GM18861 (cell line): ENCODE data around the gene PLSCR3.

Source experiments
- ATAC-seq: cut with Tn5 transposase; IDR thresholded peaks from one replicate; pipeline ENCODE4 v1.9.1; 2021; ENCODE audit not compliant: unreplicated experiment

PLSCR3 gene

GRCh38 chr17:7407082-7407481, 12.8 kb upstream of the PLSCR3 start:
- ATAC-seq: no peak

DNA sequence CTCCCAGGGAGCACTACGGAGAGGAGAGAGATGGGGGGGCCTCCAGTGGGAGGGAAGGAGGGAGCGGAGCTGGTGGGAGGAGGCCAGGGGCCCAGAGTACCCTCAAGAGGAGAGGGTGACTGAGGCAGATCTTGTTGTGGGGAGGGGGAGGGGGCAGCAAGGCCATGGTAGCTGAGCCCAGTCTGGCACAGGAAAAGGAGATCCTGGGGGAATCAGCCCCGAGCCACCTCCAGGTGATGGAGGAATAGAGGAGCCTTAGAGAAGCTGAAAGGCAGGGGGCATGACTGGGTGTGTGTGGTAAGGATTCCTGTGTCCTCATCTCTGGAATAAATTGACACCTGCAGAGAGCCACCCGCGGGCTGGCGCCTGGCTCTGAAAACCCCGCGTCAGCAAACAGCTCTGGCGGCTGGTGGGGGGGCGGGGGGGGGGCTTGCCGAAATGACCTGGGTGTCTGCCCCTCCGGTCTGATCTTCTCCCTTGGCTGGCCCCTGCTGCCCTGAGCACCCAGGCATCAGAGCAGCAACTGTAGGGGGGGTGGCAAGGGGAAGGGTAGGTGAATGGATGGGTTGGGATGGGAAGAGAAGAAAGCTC, 12.0 kb upstream of the PLSCR3 start:
- ATAC-seq: no peak

DNA sequence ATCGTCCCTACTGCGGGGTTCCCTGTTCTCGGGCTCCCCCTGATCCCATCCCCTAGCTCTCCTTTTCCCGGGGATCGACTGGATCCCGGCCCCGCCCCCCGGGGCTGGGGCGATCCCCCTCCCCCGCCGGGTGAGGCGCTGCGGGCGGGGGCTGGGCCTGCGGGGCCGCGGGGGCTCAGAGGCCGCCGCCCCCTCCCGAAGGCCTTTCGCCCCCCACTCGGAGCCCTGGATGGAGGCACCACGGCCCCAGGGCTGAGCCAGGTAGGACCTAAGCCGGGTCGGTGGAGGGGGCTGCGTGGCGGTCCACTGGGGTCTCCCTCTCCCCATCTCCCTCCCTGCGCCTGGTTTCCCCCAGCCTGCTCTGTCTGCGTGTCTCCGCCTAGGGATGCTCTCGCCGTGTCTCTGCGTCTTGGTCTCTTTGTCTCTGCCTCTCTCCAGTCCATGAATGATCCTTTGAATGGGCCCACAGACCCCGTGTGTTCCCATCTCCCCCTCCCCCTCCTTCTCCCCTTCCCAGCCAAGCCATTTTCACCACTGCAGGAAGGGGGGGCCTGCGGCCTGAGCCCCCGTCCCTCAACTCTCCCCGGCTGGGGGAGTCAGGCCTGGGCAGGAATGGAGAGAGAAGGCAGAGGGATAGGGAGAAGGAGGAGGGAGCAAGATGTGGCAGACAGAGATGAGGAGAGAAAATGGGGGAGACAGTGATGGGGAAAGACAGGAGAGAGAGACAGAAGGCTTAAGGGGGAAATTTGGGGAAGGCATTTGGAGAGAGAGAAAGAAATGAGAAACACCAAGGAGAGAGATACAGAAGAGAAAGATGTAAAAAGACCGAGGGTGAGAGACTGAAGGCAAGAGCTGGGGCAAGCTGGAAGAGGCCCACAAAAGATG, 11.3 kb upstream of the PLSCR3 start:
- ATAC-seq: no peak

DNA sequence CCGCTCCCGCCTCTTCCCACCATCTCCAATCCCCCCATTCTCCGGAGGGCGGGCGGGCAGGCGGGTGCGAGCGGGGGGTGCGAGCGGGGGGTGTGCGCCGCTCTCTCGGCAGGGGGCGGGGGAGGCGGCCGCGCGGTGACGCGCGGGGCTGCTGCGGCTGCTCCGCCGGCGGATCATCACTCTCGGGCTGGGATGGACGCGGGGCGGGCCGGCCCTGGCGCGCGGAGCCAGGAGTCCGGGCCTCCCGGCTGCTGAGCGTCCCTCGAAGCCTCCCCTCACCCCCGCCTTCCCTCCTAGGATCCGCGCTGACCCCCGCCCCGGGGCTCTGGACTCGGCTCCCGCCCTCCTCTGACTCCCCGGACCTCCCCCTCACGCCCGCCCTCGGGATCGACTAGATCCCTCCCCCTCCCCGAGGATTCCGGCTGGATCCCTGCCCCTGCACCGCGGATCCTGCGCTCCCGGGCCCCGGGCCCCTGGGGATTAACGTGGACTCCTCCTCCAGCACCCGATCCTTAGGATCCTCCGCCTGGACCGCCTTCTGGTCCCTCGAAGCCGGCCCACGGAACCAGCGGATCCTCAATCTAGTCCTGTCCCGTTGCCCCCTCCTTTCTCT, 10.5 kb upstream of the PLSCR3 start:
- ATAC-seq: no peak

- ATAC-seq: peak; percentile 83
Observed at GRCh38 chr17:7403977-7404736, 9.8 kb upstream of the PLSCR3 start, which contains the start of gene TMEM256. Gene TMEM256 (minus strand): TSS chr17:7404097. CDS start chr17:7404084, 13 bp downstream.

GRCh38 chr17:7403727-7403976, 9.3 kb upstream of the PLSCR3 start:
- ATAC-seq: no peak

- no peak for ATAC-seq
Observed at GRCh38 chr17:7403043-7403726, 8.9 kb upstream of the PLSCR3 start.

DNA sequence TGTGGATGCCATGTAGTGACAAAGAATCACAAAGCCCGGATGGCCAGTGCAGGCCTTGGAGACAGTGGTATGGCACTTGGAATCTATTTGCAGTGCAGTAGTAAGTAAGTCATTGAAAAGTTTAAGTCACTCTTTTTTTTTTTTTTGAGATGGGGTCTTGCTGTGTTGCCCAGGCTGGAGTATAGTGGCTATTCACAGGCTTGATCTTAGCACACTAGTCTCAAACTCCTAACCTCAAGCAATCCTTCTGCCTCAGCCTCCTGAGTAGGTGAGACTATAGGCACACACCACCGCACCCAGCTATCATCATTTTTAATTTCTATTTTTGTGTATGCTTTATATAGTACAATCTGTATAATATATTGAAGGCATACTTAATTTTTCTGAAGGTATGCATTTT, 4.3 kb upstream of the PLSCR3 start:
- no peak for ATAC-seq

DNA sequence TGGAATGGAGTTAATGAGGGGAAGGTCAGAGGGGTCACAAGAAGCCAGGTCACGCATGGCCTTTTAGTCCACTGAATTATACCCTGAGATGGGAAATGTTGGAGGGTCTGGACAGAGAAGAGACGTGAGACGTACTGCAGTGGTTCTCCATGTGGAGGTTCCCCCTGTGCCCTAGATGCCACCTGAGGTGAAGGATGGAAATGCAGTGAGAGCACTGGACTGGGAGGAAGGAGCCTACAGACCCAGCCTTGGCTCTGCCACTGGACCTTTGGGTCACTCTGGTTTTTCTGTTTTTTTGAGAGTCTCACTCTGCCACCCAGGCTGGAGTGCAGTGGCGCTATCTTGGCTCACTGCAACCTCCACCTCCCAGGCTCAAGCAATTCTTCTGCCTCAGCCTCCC, 1.8 kb upstream of the PLSCR3 start:
- no peak for ATAC-seq

DNA sequence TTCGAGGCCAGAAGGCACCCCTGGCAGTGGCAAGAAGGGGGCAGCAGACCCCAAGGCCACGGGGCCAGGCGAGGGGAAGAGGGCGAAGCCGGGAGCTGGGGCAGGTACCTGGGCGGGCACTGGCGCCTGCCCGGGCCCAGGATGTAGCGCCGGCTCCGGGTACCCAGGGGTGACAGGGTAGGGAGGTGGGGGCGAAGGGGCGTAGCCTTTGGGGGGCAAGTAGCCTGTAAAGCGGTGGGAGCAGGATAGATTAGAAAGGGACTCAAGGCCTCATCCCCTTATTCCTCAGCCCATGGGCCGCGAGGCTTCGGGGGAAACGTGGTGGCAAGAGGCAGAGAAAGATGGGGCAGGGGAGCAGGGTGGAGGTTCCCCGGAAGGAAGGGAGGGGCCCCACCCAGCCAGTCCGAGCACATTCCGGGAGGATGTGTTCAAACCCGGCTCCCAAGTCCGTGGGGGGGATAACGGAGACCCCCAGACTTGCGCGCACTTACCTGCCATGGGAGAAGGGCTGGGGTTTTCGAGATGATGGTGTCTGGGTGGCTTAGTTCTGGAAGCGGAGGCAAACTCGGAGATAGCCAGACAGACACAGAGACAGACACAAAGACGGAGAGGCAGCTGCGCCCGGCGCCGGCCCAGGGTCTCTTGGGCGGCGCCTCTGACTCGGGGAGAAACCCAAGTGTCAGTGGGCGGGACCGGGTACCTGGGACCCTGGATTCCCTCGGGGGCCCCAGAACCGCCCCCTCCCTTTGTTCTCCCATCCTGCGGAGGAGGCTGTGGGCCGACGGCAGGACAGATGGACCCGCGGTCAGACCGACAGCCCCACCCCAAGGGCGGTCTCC, 493 bp downstream of the PLSCR3 start:
- peak; percentile 26 for ATAC-seq

DNA sequence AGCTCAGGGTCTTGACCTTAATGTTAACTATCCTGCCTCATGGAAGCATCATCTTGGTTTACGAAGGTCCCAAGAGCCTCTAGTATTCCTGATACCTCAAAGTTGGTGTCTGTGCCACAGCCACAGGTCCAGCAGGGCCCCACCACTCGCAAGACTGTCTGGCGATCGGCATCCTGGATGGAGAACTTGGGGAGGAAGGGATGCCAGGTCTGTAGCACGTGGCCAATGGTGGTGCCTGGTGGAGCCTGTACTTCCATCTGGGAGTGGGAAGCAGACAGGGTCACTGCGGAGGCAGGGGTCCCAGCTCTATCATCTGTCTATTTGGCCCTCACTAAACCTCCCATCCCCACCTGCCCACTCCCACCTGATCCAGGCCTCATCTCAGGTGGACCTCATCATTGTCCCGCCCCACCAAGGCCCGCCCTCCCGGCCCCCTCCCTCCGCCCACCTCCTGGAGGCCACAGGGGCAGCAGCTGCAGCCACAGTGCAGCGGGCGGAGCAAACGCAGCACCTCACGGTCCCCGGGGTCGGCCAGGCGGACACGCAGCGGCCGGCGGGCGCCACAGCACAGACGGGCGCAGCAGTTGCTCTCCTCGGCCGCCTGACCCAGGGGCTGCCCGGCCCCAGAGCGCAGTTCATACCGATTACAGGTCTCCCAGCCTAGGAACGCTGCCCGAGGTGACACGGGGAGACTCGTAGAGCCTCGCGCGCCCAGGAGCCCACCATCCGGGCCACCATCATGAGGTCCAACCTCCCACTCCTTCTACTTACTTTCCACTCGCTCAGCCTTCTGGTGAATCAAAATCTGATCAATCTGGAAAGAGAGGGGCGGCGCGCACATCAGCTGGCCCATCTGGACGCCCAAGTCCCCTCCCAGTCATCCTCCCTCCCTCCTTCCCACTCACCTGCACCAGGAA, 1.4 kb downstream of the PLSCR3 start:
- ATAC-seq: no peak

GRCh38 chr17:7391307-7391706, 3.0 kb downstream of the PLSCR3 start:
- ATAC-seq: no peak

GRCh38 chr17:7389924-7390910, 4.1 kb downstream of the PLSCR3 start:
- no peak for ATAC-seq

GRCh38 chr17:7388856-7389255, 5.5 kb downstream of the PLSCR3 start:
- no peak for ATAC-seq

DNA sequence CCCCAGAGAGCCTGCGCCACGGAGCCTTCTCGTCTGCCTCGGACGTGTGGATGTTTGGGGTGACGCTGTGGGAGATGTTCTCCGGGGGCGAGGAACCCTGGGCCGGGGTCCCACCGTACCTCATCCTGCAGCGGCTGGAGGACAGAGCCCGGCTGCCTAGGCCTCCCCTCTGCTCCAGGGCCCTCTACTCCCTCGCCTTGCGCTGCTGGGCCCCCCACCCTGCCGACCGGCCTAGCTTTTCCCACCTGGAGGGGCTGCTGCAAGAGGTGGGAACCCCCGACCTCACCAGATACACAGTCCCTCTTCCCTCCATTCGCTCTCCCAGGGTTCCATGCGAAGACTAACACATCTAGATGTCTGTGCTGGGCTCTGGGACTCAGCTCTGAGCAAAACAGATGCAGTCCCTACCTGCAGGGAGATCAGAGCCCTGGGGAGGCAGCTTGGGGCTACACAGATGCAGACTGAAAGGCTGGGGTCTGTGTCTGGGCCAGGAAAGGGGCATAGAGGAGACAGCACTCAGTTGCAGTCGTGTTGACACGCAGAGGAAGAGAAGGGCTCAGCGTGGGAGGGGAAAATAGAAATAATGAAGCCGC, 9.7 kb downstream of the PLSCR3 start:
- no peak for ATAC-seq

GRCh38 chr17:7383742-7384488, 10.4 kb downstream of the PLSCR3 start:
- ATAC-seq: no peak

DNA sequence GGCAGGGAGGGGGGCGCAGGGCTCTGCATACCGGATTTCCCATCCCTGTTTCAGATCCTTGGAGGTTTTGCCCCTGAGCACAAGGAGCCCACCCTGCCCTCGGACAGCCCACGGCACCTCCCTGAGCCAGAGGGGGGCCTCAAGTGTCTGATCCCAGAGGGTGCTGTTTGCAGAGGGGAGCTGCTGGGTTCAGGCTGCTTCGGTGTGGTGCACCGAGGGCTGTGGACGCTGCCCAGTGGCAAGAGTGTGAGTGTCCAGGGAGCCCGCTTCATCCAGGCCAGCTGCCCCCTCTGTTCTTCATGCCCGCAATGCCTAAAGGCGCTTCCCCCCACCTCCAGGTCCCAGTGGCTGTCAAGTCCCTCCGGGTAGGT, 11.0 kb downstream of the PLSCR3 start:
- ATAC-seq: no peak
